NK-92 treated with Interleukin-12 subunit alpha and Interleukin-12 subunit beta, amount 100 ng/mL, for 24 hours (cell line): ENCODE results near the gene TECTA.
"Not testable (repeated sequence)": the region's sequence is repeated elsewhere in the genome, so short reads cannot be mapped to it uniquely, and the experiment has no call there.

Experiments used
- DNase-seq: peaks from one replicate; lab custom pipeline; 2025; lab: John Stamatoyannopoulos, UW

Gene TECTA

DNA sequence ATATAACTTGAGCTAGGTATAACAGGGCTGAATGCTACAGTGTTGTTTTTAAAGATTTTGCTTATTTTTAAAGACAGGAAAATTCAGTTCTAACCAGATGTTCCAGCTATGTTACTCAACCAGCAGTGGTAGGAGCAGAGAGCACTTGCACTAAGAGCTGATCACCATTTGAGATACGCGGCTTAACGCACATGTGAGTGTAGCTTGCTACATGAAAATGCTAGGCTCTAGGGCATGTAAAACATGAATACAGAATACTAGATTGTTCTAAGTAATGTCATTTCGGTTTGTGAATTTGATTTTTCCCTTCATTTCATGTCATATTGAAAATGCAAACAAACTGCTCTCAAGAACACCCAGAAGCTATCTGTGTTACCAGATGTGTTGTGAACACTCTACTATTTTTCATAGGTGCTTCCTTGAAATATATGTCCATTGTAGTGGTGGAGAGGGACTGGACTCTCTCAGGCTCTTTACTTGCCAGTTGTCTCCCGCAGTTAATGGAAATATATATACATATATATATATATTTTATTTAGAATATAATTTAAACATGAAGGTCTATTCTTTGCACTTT lies 10.8 kb upstream of the TECTA start:
- DNase-seq, result no peak

DNA sequence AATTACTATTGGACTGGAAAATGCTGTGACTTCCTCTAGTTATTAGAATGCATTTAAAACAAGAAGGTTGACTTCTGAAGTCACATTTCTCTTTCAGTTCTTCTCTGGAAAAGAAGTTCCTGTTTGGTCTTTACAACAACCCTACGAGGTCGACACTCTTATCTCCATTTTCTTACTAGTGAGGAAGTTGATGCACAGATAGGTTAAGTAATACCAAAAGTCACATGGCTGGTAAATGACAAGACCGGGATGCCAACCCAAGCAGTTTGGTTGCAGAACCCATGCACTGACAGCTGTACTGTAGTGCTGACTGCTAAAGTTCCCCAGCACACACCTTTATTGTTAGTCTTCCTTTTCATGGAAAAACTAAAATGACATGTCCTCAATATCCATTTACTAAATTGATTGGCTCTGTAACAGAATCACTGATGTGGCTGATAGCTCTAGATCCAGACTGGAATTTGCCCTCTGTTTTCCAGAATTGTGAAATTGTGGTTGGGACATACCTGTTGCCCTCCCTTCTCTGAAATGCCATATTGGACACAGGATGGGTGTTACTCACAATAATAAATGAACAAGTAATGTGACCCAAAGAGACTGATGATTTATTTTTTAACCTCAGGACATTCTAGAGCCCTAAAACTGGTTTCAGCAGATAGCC lies 9.4 kb upstream of the TECTA start:
- DNase-seq, result no peak

DNA sequence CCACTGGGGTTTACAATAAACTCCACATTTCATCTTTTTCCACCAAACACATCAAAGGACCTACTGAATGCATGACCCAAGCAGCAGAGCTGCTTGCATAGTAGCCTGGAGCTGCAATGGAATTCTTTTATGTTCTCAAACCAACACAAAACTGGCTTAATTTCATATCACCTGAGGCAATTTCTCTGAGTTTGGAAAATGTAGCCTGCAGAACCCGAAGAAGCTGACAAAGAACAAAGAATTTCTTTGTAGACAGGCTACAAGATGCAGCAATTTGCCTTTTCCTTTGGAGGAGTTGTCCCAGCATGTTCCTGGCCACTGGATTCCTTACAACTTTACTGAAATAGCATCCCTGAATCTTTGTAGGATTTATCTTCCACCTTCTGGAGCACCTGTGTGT lies 5.5 kb upstream of the TECTA start:
- no peak for DNase-seq

DNA sequence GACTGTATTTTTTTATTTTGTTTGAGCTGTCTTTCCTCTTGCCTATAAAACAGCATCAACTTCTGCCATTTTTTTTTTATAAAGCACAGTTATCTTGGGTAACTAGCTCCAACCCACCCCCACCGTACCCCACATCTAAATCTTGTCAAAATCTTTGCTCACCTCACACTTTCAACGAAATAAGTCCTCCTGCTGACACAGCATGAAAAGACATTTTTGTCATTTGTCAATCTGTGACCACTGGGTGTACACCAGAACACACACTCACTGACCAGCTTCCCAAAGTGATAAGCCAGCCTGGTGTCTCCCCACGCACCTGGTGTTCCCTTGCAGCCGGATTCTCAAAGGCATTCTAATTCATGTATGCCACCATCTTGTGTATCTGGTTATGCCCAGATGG lies 1.7 kb upstream of the TECTA start:
- no peak for DNase-seq

DNA sequence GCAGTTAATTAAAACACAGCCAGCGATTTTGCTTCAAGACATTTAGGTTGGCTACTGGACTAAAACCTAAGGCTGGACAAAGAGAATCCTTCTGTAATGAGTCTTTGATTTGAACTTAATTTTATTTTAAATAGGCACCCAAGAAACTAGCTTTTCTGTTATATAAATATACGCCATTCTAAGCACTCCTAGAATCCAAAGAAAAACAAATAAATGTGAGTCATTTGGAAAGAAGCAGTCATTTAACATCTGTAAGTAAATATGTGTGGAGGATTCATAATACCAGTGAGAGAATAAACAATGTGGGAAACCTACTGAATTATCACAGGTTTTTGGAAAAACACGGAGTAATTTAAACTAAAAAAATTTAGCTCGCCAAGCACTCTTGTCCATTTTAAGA lies 1.2 kb upstream of the TECTA start:
- no peak for DNase-seq

DNA sequence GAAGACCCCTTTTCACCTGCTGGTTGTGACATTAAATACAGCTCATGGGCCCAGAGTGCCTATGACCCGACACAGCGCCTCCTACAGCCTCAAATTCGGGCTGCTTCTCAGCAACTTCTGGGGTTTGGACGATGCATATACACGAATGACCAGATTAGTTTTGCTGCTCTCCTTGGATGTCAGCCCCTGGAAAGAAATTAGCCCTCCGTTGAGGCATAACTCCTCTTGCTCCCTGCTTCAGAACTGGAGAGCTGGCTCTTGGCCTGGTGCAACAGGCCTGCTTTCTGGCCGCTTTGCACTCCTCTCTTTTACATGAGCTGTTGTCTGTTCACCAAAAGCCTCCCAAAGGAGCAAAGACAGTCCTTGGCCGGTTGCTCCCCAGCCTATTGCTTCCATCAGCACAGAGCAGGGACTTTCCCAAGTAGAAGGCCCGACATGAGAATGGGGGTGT lies 3.3 kb downstream of the TECTA start:
- DNase-seq, result no peak

DNA sequence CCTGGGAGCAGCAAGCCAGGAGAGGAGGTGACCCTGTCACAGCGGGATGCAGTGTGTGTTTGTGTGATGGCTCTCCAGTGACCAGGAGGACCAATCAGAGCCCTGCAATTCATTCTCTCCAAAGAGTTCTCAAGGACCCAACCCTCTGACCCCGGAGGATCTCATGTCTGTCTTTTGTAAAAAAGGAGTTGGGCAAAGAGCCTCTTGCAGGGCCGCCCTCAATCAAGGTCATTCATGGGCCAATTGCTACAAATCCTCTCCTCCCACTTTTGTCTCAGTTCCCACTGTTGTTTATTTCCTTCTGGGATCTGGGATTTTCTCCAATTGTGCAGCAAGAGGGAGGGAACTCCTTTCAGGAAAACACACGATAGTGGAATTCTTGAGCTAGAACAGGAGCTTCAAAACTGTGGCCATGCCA lies 4.0 kb downstream of the TECTA start:
- no peak for DNase-seq

DNA sequence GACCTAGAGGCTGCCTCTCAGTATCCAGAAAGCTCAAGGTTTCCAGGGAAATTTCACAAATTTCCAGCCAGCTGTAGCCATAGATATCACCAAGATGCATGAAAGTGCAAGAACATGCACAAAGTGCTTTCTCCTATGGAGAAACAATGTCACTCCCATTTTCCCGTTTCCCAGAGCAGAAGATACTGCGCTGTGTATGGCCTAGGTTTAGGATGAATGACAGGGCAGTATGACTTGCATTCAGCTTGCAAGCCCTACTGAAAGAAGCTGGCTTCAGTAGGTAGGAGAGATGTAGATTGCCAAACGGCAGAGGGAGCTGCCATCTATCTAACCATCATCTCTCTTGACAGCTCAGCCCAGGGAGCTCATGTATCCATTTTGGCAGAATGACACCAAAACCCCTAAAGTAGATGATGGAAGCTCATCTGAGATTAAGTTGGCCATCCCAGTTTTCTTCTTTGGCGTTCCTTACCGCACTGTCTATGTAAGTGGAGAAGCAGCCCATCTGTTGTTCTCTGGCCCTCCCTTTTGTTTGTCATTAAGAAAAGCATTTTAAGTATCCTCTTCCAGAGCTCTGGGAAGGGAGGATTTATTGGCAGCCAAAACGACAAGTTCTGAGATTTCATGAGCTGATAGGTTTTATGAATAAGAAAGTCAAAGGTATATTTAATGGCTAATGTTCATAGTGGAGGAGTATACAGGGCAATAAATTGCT lies 4.6 kb downstream of the TECTA start:
- no peak for DNase-seq

DNA sequence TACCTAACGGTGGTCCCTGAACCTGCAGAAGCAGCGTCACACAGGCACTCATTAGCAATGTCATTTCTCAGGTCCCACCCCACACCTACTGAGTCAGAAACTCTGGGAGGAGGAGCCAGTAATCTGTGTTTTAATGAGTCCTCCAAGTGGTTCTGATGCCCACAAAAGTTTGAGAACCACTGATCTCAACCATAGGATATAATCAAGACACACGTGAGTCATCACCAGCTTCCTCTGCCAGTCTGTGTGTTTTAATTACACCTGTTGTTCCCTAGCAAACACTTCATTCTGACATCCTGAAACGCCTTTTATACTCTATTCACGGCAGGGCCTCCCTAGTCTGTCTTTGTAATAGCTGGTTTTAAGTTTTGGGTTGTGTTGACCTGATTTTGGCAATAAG lies 5.8 kb downstream of the TECTA start:
- no peak for DNase-seq

DNA sequence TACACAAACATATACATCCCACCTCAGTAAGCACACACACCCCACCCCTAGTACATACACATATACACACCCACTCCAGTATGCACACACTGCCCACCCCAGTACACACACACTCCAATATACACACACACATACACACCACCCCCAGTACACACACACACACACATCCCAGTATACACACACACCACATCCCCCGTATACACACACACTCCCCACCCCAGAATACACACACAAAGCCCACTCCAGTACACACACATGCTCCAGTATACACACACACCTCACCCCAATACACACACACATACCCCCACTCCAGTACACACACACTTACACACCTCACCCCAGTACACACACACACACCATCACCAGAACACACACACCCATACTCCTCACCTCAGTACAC lies 7.4 kb downstream of the TECTA start:
- no peak for DNase-seq

DNA sequence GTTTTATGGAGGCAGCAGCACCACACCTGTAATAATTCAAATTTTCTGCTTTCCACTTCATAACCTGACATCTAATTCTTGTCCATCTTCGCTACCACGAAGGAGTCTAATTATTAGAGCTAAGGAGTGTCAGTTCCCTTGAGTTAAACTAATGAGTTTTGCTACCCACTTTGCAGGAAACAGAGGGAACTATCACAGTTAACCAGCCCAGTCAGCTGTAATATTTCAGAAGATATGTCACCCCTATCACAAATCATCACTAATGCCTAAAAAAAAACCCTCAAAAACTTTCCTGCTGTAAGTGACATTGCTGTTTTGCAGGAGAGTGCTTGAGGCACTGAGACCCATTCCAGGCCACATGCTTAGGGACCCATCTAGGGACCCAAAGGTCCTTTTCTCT lies 8.4 kb downstream of the TECTA start:
- DNase-seq, result no peak

DNA sequence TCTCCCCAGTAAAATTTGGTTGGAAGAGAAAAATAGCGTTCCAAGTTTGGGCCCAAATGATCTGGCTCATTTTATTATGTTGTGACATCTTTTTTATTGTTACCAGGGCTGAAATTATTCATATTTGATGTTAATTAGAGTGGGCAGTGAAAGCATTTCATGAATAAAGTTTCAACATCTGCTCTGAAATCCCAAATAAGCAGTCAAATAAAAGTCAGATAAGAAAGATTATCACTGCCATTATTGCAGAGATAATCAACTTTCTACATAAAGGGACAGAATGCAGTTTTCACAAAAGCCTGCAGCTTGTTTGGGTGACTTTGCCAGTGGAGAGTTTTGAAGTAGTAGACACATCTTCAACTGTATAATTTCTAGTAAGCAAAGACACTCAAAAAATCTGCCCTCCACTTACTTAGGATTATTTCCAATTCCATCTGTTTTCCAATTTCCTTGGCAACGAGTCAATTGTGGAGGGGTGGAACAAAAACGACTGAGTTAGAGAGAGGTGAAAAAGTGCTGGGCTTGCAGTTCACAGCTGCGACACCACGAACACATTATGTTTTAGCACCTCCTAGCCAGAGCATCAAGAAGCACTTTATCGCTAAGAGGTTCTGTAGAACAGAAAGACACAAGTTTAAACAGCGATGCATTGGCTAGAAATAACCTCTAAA lies 9.0 kb downstream of the TECTA start:
- DNase-seq, result no peak

DNA sequence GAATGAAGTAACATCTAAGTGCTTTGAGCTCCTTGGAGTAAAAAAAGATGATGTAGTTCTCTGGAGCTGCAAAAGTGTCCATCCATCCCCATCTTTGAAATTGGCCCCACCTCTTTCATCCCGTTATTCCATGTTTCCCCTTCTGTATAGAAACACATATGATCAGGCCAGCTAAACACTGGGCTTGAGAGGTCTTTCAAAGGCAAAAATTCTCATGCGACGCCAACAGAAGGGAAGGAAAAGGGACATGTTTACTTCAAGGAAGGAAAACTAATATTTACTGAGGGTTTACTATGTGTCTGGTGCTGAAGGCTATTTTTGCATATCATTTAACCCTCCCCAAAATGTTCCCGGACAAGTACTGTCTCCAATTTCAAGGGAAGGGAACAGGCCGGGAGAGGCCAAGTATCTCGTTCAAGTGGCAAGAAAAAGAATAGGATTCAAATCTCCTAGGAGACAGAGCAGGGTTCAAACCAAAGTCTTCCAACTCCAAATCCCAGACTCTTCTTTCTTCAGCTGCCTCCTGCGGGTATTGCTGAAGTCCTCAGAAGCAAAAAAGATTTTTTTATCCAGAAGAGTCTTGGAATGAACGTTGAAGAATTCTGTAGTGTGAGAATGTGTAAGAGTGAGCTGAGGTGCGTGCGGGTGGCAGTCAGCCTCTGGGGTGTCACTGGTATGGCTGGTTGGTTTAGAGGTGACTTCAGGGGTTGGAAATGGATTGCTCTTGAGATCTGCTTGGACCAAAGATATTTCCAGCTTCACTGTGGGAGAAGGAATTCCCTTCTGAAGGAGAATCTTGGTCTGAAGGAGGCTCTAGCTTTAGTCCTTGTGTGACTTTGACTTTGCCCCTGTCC lies 10.1 kb downstream of the TECTA start:
- DNase-seq, result no peak

DNA sequence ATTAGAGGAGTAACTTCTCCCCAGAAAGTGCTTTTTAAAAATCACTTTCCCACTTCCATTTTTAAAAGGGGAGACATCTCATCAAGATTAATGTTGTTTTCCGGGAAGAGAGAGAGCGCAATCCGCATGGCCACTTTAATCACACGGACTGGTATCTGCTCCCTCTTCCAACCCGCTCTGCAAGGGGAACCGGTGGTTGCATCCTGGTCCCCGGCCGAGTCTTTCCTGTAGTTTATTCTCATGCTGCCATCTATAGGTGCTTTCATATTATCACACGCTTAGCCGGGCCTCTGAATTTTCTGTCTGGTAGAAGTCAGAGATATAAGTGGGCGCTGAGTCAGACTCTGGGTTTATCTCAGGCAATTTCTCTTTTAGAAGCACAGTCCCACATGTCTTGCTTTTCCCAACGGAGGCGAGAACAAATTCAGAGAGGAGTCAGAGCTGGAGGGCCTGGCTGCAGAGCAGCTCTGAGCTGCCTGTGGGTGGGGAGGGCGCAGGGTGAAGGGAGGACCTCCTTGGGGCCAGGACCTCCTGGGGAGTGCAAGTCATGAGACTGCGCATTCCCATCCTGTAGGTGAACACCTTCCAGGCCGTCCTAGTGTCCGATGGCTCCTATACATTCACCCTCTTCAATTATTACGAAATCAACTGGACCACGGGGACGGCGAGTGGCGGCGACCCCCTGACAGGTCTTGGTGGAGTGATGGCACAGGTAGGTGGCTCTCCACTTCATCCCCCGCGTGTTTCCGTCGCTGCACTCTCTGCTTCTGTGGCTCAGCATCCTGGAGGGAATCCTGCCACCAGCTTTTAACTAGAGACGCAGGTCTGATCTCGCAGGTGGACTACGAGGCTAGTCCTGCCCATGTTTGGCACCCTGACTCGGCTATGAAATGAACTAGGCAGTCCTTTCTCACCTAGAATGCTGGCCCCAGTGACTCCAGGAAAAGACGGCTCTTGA lies 11.7 kb downstream of the TECTA start:
- DNase-seq, result no peak

DNA sequence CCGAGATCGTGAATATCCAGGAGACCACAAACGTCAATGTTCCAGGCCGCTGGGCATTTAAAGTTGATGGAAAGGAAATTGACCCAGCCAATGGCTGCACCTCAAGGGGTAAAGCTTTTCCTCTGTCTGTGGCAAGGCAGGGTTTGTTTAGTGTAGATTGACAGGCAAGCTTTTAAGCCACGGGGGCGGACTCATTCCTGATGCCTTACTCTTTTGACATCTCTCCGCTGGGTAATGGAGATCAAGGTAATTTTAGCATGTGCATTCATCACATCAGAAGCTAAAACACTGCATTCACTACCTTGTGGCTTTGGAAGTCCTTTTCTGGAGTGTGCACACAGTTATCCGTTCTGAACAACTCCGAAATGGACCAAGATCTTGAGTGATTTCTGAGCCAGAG lies 12.6 kb downstream of the TECTA start:
- no peak for DNase-seq

DNA sequence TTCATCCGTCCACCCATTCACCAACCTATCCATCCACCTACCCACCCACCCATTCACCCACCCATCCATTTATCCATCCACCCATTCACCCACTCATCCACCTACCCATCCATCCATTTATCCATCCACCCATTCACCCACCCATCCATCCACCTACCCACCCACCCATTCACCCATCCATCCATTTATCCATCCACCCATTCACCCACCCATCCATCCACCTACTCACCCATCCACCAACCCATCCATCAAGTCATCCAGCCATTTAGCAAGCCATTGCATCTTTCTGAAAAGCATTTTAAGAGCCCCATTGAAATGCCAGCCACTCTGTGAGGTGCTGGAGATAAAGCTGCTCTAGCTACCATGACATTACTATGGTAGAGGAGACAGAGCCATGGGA lies 14.0 kb downstream of the TECTA start:
- DNase-seq, result not testable (repeated sequence)

DNA sequence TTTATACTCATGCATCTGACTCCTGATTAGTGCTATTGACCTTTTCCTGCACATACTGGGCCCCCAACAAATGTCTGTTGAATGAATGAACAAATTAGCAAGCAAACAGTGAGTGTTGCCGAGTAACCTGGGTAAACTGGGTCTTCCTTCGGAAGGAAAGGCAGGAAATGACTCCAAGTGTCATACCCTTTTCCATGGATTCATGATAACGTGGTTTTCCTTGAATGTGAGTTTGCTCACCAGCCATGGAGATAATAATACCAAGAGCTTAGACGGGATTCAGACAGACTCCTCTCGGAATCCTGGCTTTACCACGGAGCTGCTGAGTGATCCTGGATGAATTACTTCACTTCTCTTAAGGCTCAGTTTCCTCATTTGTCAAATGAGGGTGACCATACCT lies 16.7 kb downstream of the TECTA start:
- no peak for DNase-seq

DNA sequence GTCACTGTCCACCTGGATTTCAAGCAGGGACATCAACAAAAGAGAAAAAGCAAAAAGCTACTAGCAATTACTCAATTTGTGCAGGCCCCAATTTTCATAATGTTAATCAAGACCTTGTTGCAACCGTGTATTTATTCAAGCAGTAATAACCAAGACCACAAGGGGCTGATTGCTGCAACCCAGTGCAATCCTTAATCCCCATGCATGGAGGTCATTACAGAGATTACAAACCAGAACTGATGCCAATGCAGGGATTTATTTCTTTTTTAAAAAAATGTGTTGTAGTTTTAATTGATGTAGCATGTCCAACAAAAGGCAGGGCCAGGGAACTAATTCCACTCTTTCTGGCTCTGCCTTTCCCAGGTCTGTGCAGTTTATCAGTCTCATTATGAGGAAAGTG lies 18.4 kb downstream of the TECTA start:
- no peak for DNase-seq

DNA sequence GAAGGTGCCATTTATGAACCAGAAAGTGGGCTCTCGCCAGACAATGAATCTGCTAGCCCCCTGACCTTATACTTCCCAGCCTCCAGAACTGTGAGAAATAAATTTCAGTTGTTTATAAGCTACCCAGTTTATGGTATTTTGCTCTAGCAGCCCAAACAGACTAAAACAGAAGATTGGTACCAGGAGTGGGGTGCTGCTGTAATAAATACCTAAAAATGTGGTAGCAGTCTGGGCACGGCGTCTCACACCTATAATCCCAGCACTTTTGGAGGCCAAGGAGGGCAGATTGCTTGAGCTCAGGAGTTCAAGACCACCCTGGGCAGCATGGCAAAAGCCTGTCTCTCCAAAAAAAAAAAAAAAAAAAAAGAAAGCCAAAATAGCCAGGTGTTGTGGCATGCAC lies 21.3 kb downstream of the TECTA start:
- no peak for DNase-seq

DNA sequence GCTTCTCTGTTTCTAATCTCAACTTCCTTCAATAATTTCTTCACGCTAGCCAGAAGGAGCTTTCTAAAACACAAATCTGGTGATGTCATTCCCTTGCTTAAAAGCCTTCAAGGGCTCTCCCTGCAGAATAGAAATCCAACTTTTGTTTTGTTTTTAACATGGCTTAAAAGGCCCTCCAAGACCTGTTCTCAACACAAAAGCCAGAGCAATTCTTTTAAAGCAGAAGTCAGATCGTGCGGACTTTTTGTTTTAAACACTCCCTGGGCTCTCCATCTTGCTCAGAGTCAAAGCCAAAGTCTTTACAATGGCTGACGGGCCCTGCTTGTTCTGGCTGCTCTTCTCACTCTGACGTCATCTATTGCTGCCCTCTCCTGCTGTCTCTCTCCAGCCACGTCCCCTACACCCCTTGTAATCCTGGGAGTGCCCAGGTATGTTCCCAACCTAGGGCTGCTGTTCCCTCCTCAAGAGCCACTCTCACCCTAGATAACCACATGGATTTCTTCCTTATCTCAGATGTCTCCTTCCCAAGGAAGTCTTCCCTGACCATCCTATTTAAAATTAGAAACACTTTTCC lies 22.5 kb downstream of the TECTA start:
- no peak for DNase-seq

DNA sequence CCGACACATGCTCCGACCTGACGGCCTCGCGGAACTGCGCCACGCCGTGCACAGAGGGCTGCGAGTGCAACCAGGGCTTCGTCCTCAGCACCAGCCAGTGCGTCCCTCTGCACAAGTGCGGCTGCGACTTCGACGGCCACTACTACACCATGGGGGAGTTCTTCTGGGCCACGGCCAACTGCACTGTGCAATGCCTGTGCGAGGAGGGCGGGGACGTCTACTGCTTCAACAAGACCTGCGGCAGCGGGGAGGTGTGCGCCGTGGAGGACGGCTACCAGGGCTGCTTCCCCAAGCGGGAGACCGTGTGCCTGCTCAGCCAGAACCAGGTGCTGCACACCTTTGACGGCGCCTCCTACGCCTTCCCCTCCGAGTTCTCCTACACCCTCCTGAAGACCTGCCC lies 26.8 kb downstream of the TECTA start:
- no peak for DNase-seq
